T-helper 22 cell (primary cell): ENCODE data around the gene CNBP.
"Not testable (repeated sequence)": the region's sequence is repeated elsewhere in the genome, so short reads cannot be mapped to it uniquely, and the experiment has no call there.

Experiments
- DNase-seq: peaks from one replicate; pipeline ENCODE4 v3.0.0-alpha.2; 2020; ENCODE audit warnings: low read depth

Gene CNBP

DNA sequence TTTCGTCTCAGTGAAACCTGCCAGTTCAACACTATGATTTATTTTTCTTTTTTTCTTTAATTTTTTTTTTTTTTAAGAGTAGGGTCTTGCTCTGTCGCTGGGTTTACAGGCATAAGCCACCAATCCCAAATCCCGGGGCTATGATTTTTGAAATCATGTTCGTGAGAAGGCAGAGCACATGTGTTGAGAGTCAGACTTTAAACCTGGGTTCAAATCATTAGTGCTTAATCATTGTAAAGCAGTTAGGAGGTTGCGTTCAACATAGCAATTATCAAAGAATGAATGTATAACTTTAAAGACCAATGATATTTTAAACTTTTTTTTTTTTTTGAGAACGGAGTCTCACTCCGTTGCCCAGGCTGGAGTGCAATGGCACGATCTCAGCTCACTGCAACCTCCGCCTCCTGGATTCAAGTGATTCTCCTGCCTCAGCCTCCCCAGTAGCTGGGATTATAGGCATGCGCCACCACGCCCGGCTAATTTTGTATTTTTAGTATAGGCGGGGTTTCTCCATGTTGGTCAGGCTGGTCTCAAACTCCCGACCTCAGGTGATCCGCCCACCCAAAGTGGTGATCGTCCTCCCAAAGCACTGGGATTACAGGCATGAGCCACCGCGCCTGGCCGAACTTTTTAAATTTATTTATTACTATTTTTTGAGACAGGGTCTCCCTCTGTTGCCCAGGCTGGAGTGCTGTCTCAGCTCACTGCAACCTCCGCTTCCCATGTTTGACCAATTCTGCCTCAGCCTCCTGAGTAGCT lies 1.3 kb upstream of the CNBP start:
- DNase-seq = not testable (repeated sequence)

DNA sequence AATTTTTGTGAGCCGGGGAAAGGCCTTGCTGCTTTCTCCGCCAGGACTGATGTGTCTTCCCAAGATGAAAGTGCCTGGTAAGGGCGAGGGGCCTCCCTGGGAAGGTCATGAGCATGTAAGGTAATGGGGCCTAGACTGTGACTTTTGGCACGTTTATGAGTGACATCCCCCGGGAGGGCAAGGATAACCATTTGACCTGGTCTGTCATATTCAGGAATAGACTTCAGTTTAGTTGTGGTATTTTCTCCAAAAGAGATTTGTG lies 631 bp upstream of the CNBP start:
- peak; percentile 4 for DNase-seq

DNA sequence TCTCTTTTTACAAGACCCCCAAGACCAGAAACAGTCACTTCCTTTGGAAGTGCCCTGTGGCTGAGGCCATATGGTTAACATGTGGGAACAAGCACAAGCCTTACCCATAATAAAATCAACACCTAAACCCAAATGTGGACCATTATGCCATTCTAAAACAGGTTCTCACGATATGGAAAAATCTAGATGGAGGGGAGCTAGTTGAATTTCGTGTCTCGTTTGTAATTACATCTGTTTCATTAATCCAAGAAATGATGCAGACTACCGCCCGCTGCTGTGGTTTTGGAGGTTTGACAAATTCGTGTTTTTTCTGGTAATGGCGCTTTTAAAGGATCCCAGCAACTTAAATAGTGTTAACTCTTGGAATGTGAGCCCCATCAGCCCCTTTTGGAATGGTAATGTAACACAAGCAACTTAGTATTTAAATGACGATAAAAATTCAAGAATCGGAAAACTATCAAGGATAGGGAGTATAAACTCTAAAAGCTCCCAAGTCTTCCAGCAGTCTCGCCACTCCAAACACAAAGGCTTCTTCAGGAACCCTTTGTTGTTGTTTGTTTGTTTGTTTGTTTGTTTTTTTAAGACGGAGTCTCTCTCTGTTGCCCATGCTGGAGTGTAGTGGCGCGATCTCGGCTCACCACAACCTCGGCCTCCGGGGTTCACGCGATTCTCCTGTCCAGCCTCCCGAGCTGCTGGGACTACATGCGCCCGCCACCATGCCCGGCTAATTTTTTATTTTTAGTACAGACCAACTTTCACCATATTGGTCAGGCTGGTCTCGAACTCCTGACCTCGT lies 1.1 kb downstream of the CNBP start:
- DNase-seq = no peak

DNA sequence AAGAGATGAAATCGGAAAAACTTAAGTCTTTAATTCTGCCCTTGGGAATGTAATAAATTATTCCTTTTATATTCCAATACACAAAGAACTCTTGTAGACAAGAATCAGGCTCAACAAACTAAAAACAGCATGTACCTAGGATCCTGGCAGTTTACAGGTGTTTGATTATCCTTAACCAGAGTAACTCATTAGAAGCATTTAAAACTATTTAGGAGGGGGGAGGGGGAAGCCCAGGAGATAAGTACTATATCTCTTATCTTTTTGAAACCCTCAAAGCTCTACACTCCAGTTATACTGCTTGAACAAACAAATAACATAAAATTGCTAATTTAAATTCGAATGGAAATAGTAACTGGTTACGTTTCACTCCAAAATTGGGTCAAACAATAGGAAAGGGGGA lies 1.9 kb downstream of the CNBP start:
- DNase-seq = no peak

DNA sequence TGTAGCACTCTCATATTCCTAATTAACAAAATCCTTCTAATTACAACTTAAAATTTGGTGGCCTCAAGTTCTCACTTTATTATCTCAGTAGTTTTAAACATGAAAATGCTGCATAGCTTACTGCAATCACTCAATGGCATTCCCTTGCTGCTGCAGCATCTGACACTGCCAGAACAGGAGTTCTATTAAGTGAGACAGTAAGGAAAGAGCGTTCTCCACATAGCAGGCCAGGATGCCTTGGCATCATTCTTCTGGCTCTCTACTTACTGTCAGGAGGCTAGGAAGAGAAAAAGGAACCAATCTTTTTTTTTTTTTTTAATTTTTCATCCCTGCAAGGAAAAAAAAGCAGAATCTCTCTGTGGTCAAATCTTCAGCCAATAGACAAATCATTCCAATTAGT lies 3.2 kb downstream of the CNBP start:
- no peak for DNase-seq

DNA sequence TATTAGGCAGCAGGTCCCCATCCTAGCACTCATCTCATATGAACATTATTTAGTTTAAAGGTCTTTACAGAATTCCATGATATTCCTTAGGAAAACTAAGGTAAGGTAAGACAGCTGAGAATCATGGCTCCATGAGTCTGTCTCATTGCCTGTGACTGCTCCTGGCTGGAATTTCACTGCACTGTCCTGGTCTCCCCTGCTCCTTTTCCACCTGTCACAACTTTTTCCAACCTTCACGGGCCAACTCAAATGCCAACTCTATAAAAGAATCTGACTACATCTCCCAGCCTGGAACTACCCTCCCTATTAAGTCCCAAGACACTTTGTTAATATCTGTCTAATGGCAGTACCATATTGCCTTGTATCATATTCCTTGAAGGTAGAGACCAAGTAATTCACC lies 7.6 kb downstream of the CNBP start:
- no peak for DNase-seq

DNA sequence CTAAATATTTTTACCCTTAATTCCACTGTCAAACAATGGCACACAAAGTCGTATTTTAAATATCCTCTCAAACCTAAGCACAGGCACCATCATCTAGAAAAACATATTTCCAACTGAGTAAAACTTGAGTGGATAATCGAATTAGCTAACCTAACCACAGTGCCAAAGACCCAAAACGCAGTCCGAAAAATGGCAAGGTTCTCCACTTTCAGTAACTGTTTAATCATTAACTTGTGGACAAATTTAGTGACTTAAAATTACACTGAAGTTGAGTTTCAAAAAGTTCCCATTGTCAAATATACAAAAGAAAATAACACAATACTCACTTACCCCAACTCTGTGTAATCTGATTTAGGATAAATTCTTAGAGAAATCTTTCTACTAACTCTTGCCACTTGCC lies 10.0 kb downstream of the CNBP start:
- DNase-seq = no peak

DNA sequence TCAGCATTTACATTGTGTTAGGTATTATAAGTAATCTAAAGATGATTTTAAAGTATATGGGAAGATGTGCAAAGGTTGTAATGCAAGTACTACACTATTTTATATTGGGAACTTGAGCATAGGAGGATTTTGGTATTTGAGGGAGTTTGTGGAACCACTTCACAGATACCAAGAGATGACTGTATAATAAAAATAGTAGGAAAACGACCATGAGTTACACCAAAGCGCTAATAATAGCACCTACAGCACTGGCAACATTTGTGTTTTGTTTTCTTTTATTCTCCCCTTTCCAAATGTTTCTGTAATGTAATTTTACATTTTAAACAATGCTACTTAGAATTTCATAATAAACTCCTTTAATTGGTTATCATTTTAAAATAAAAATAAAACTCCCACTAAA lies 10.5 kb downstream of the CNBP start:
- no peak for DNase-seq

DNA sequence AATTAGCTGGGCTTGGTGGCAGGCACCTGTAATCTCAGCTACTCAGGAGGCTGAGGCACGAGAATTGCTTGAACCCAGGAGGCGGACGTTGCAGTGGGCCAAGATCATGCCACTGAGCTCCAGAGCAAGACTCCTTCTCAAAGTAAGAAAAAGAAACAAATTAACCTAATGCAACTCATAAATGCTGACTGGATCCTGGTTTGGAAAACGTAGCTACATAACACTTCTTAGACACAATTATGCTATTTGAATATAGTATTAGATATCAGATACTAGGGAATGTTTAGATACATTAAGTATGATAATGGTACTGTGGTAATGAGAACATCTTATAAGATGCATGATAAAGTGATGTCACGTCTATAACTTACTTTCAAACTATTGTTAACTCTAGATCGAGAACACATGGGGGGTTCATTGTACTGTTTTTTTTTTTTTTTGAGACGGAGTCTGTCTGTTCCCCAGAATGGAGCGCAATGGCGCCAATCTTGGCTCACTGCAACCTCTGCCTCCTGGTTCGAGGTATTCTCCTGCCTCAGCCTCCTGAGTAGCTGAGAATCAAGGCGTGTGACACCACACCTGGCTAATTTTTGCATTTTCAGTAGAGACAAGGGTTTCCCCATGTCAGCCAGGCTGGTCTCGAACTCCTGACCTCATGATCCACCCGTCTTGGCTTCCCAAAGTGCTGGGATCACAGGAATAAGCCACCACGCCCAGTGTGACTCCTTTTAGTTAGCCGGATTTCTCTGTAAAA lies 16.9 kb downstream of the CNBP start:
- no peak for DNase-seq

DNA sequence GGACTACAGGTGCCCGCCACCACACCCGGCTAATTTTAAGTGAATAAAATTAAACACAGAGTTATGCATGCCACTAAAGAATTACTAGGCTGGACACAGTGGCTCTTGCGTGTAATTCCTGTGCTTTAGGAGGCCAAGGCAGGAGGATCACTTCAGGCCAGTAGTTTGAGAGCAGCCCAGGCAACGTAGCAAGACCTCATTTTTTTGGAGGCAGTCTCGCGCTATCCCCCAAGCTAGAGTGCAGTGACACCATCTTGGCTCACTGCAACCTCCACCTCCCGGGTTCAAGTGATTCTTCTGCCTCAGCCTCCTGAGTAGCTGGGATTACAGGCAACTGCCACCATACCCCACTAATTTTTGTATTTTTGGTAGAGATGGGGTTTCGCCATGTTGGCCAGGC lies 18.1 kb downstream of the CNBP start:
- DNase-seq = not testable (repeated sequence)

DNA sequence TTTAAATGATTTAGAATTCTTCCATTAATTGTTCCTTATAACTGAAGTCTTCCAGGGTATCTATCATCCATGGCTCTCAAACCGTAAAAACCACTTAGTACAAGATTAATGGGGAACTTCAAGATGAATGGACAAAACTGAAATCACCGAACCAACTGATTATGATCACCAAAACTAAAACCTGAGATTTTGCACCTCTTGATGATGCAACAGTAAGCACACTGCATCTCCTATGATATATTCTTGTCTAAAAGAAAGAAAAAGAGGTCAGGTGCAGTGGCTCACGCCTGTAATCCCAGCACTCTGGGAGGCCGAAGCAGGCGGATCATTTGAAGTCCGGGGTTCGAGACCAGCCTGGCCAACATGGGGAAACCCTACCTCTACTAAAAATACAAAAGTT lies 19.2 kb downstream of the CNBP start:
- DNase-seq = no peak

DNA sequence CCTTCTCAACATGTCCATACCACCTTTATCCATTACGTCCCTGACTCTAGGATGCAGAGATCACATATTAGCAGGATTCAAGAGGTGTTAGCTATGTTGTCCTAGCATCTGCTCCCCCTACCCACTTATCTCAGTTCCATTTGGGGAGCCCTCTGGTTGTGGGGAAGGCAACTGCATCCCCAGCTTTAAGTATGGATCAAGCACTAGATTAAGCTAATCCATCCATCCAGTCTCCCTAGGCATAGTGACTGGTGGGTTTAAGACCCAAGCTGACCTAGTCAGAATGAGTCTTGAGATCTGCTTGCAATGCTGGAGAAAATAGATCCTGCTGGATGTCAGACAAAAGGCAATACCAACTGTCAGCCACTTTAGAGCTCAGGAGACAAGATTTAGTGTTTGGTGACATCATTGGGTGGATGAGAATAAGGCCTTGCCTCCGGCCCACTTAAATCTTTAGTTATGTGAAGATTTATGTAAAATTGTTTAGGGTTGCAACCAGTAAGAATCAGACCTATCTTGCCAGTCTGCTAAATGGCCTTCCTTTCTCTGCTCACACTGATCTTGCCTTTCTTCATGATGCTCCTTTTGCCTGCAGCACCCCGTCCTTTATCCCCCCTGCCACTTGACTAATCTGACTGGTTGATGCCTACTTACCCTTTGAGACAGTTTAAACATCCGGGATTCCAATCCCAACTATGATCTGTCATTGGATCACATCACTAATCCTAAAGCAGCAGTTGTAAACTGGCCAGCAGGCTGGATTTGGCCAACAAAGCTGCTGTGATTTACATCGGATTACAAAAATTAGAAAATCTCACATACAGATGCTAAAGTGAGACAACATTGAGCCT lies 20.7 kb downstream of the CNBP start:
- DNase-seq = no peak

DNA sequence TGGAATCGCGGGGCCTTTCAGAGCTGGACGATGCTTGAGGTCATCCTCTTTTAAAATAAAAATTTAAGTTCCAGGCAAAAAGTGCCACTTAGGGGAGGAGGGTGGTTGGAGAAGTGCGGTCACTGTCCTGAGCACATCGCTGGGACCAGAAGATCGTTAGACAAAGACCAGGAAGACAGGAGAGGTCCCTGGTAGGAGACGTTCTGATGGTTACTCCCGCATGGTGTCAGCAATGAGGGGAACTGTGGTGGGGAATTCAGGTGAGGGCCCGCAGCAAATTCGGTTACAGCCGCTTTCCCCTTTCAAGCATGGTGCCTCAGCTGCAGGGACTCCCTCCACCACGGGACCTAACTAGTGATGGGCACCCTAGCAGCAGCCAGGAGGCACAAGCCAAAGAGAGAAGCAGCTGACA lies 21.8 kb downstream of the CNBP start:
- peak; percentile 3 for DNase-seq

DNA sequence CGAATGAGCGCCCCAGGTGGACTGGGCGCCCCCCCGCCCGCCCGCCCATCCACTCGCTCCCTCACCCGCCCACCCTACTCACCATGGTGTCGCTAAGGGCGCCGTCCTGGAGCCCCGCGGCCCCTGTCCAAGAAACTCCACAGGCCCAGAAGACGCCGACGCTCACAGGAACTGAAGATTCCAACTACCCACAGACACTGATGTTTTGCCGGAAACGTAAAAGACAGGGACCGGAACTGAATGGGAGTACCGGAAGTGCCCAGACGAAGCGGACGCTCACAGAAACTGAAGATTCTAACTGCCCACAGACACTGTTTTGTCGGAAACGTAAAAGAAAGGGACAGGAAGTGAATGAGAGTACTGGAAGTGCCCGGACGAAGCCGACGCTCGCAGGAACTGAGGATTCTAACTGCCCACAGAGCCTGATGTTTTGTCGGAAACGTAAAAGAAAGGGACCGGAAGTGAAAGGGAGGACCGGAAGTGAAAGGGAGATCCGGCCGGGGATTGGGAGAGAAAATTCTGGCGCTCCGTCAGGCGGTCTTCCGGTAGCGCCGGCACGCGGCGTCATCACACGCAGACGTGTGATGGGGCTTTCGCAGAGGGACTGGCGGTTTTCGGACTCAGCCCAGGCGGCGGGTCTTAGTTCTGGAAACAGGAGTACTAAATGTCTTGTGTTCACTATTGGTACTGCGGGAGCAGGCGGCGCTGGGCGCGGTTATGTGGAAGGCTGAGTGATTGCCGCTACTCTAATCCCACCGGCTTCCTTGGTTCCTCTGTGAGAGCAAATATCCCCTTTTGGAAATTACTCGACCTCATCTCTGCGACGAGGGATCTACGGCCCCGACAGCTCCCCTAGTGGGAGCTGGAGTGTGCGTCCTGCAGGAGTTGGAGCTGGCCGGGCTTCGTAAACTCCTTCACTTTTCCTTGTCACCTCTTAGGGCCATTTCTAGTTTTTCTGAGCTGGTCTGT lies 22.5 kb downstream of the CNBP start, which contains the start of gene ISY1:
ISY1 (minus strand) TSS at position 173 of the 969 bp plus-strand sequence; CDS start at position 85, 88 bp downstream.
- peak; percentile 83 for DNase-seq

DNA sequence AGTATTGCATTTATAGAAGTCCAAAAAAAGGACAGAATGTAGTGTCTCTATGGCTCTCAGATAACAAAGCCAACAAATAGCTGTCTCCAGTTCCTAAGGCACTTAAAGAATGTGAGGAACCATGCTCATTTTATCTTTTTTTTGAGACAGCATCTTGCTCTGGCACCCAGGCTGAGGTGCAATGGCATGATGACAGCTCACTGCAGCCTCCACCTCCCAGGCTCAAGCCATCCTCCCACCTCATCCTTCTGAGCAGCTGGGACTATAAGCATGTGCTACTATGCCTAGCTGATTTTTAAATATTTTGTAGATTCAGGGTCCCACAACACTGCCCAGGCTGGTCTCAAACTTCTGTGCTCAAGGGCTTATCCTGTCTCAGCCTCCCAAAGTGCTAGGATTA lies 38.9 kb downstream of the CNBP start:
- no peak for DNase-seq

DNA sequence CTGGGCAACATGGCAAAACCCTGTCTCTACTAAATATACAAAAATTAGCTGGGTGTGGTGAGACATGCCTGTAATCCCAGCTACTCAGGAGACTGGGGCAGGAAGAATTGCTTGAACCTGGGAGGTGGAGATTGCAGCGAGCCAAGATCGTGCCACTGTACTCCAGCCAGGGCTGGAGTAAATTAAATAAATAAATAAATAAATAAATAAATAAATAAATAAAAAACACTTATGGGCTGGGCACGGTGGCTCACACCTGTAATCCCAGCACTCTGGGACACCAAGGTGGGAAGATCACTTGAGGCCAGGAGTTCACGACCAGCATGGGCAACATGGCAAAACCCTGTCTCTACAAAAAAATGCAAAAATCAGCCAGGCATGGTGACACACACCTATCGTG lies 42.7 kb downstream of the CNBP start:
- not testable (repeated sequence) for DNase-seq

DNA sequence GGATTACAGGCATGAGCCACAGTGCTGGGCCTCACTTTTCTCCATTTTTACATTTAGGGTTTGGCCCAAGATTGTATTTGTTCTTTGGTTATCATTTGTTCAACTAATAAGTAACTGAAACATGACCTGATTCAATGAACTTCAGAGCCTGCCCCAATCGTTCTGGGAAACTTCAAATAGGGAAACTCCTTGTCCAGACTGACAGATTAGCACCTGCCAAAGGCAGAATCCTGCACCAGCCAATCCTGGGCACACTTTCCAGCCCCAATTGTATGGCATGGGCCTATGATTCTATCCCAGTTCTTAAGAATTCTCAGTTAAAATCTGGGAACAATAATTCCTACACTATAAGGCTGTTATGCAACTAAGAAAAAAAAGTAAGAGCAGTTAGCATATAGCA lies 43.8 kb downstream of the CNBP start:
- DNase-seq = no peak

DNA sequence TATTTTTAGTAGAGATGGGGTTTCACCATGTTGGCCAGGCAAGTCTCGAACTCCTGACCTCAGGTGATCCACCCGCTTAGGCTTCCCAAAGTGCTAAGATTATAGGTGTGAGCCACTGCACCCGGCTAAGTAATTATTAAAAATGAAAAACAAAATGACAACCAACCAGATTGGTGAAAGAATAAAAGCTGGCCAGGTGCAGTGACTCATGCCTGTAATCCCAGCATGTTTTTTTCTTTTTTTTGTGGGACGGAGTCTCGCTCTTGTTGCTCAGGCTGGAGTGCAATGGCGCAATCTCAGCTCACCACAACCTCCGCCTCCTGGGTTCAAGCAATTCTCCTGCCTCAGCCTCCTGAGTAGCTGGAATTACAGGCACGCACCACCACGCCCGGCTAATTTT lies 47.4 kb downstream of the CNBP start:
- DNase-seq = not testable (repeated sequence)

DNA sequence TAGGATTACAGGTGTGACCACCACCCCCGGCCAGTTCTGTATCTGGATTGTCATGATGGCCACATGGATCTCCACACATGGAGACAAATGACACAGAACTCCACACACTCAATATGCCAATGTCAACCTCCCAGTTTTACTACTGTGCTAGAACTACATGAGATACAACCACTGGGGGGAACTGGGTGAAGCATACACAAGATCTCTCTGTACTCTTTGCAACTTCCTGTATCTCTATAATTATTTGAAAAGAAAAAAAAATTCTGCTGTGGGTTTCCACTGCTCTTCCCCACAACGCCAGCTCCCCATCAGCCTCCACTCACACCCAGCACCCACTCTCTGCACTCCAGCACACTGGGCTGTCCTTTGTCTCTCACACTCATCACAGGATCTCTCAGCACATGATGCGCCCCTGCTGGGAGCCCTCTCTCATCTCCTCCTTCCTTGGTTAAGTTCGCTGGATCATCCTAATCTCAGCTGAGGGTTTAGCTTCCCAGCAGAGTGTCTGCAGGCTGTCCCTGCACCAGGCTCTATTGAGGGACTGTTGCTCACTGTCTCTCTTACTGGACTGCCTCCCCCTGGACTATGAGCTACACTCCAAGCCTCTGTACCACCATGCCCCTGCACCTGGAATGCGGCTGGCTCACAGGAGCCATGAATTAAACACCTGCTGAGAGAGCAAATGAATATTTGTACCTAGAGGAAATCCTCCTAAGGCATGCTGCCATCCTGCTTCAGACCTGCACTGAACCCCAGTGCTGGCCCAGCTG lies 51.4 kb downstream of the CNBP start:
- DNase-seq = no peak

DNA sequence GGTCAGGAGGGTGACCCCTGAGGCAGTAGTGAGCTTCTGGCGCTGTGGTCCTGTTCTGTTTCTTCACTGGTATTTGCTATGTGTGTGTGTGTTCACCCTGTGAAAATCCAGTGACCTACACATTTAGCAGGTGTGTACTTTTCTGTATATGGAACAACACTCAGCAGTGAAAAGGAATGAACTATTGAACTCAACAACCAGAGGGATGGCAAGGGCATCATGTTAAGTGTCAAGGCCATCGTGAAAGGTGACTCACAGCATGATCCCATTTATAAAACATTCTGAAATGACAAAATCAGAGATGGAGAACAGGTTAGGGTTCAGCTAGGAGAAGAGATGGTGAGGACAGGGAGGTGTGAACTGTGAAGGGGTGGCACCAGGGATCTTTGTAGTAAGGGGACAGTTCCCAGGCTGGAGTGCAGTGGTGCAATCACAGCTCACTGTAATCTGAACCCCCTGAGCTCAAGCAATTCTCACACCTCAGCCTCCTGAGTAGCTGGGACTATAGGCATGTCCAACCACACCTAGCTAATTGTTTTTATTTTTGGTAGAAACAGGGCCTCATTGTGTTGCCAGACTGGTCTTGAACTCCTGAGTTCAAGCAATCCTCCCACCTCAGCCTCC lies 52.1 kb downstream of the CNBP start:
- DNase-seq = no peak
